IMR-90 (cell line): Measurements from ENCODE around the gene NCDN. TPM values are rescaled to one million over a fixed set of nuclear protein-coding genes. Genes with fewer than 3 reads are reported as not detected.

Experiments used
- ATAC-seq: fragments of 200-7000 bp; cut with Tn5 transposase; 2 replicates; pipeline ENCODE4 v1.9.1; 2020; ENCODE audit warnings: low read depth, mild to moderate bottlenecking, moderate library complexity
- BruUV-seq: library from RNA; stranded (reverse); fragments of 400-500 nt; replicated peaks from 2 replicates; lab custom pipeline; 2021; lab: Mats Ljungman, UMichigan
- CTCF ChIA-PET: fragments of 300-600 bp; formaldehyde crosslinking; extraction: SDS; loops from one replicate; lab custom pipeline; 2021; ENCODE audit warnings: antibody characterized with exemption; lab: Yijun Ruan, JAX
- POLR2A ChIA-PET: fragments of 300-600 bp; sonication (Branson Sonifier 250); formaldehyde crosslinking; loops from one replicate; lab custom pipeline; 2022; ENCODE audit warnings: antibody characterized with exemption; ENCODE audit not compliant: unreplicated experiment; lab: Charles Lee
- DNase-seq: peaks from one replicate; pipeline ENCODE4 v3.0.0; 2013
- H2AFZ ChIP-seq: replicated peaks from 2 replicates; pipeline ENCODE3; 2013; ENCODE audit warnings: low read length, mild to moderate bottlenecking; ENCODE audit not compliant: poor library complexity
- H2AK5ac ChIP-seq: 2 replicates; pipeline ENCODE4 v1.6.1; 2013; ENCODE audit warnings: low read depth, low read length, inconsistent platforms
- H2AK9ac ChIP-seq: replicated peaks from 2 replicates; pipeline ENCODE3; 2013; ENCODE audit warnings: mild to moderate bottlenecking, low read depth, low read length, moderate library complexity; ENCODE audit not compliant: poor library complexity
- H2BK120ac ChIP-seq: 2 replicates; pipeline ENCODE4 v1.6.1; 2013; ENCODE audit warnings: low read depth, low read length, inconsistent platforms
- H2BK15ac ChIP-seq: 3 replicates; pipeline ENCODE4 v1.6.1; 2013; ENCODE audit warnings: low read depth, low read length, inconsistent platforms
- H2BK20ac ChIP-seq: 2 replicates; pipeline ENCODE4 v1.6.1; 2013; ENCODE audit warnings: low read depth, mild to moderate bottlenecking, inconsistent platforms, low read length, moderate library complexity
- H2BK5ac ChIP-seq: 2 replicates; pipeline ENCODE4 v1.6.1; 2013; ENCODE audit warnings: mild to moderate bottlenecking, low read depth, low read length, inconsistent platforms; ENCODE audit not compliant: poor library complexity, severe bottlenecking
- H3K14ac ChIP-seq: replicated peaks from 2 replicates; pipeline ENCODE4 v1.6.1; 2013; ENCODE audit warnings: low read depth, low read length, inconsistent platforms
- H3K18ac ChIP-seq: 2 replicates; pipeline ENCODE4 v1.6.1; 2013; ENCODE audit warnings: low read depth, low read length, control low read depth
- H3K23ac ChIP-seq: 2 replicates; pipeline ENCODE4 v1.6.1; 2013; ENCODE audit warnings: low read depth, low read length, inconsistent platforms
- H3K27ac ChIP-seq: 2 replicates; pipeline ENCODE4 v1.5.1; 2013; ENCODE audit warnings: mild to moderate bottlenecking, control low read depth, low read length; ENCODE audit not compliant: insufficient read depth
- H3K27me3 ChIP-seq: 2 replicates; pipeline ENCODE4 v1.6.1; 2013; ENCODE audit warnings: low read length; ENCODE audit not compliant: control insufficient read depth, insufficient read depth
- H3K36me3 ChIP-seq: 2 replicates; pipeline ENCODE4 v1.6.1; 2013; ENCODE audit warnings: low read length, mixed read lengths; ENCODE audit not compliant: control insufficient read depth, insufficient read depth
- H3K4ac ChIP-seq: 2 replicates; pipeline ENCODE4 v1.6.1; 2013; ENCODE audit warnings: low read depth, low read length, inconsistent platforms
- H3K4me1 ChIP-seq: 2 replicates; pipeline ENCODE4 v1.6.1; 2013; ENCODE audit warnings: low read length, mixed read lengths; ENCODE audit not compliant: control insufficient read depth, insufficient read depth
- H3K4me2 ChIP-seq: 2 replicates; pipeline ENCODE4 v1.6.1; 2013; ENCODE audit warnings: low read depth, mild to moderate bottlenecking, control low read depth, low read length, moderate library complexity
- H3K4me3 ChIP-seq: 2 replicates; pipeline ENCODE4 v1.5.1; 2013; ENCODE audit warnings: low read depth, mild to moderate bottlenecking, control low read depth, low read length, moderate library complexity; ENCODE audit not compliant: insufficient read depth
- H3K56ac ChIP-seq: 2 replicates; pipeline ENCODE4 v1.6.1; 2013; ENCODE audit warnings: low read length, inconsistent platforms; ENCODE audit not compliant: insufficient read depth; ENCODE audit errors: extremely low read depth
- H3K79me1 ChIP-seq, 2 experiments: 2 replicates each; pipeline ENCODE4 v1.6.1; 2013; ENCODE audit warnings: low read length in 2 of 2, inconsistent platforms in 1 of 2, low read depth in 1 of 2
- H3K9ac ChIP-seq: 2 replicates; pipeline ENCODE4 v1.6.1; 2013; ENCODE audit warnings: low read depth, low read length, control low read depth
- H3K9me1 ChIP-seq: 2 replicates; pipeline ENCODE4 v1.6.1; 2013; ENCODE audit warnings: low read length, inconsistent platforms; ENCODE audit not compliant: insufficient read depth
- H3K9me3 ChIP-seq: 2 replicates; pipeline ENCODE4 v1.6.1; 2013; ENCODE audit warnings: low read length; ENCODE audit not compliant: control insufficient read depth, insufficient read depth
- H4K20me1 ChIP-seq: 2 replicates; pipeline ENCODE4 v1.6.1; 2013; ENCODE audit warnings: low read length, inconsistent platforms; ENCODE audit not compliant: insufficient read depth
- H4K5ac ChIP-seq: 2 replicates; pipeline ENCODE4 v1.6.1; 2013; ENCODE audit warnings: mild to moderate bottlenecking, low read depth, low read length, control low read depth
- H4K8ac ChIP-seq, 2 experiments: 2 replicates each; pipeline ENCODE4 v1.6.1; 2013; ENCODE audit warnings: low read depth in 2 of 2, low read length in 2 of 2, control low read depth in 1 of 2, inconsistent platforms in 1 of 2
- H4K91ac ChIP-seq: 2 replicates; pipeline ENCODE4 v1.6.1; 2013; ENCODE audit warnings: low read depth, low read length, inconsistent platforms; ENCODE audit not compliant: insufficient read depth
- RCOR1 ChIP-seq: IDR thresholded peaks from 2 replicates; pipeline ENCODE4 v1.6.1; 2012; ENCODE audit warnings: mild to moderate bottlenecking, low read length, improper control_type of control experiment; ENCODE audit not compliant: insufficient replicate concordance
- WGBS, 2 experiments: methylation state at CpG; one replicate each; pipeline versions ENCODE4 v1.1.5 to v1.1.7; 2013; ENCODE audit warnings: missing lambda C conversion rate in 2 of 2; ENCODE audit not compliant: insufficient read length in 1 of 2; ENCODE audit errors: extremely low coverage in 2 of 2; 5-methylcytosine and 5-hydroxymethylcytosine counted together
- dilution Hi-C: fragments of 300-500 bp; cut with HindIII; formaldehyde crosslinking; loops from one replicate; pipeline ENCODE4 v1.14.3; 2018; ENCODE audit warnings: low sequenced_read_pairs; ENCODE audit not compliant: unreplicated experiment
- in situ Hi-C: fragments of 300-500 bp; cut with MboI; formaldehyde crosslinking; loops from 3 replicates; pipeline ENCODE4 v1.14.3; 2019; ENCODE audit warnings: low sequenced_read_pairs, inconsistent platforms, mixed read lengths
- intact Hi-C: fragments of 100-400 bp; cut with micrococcal nuclease; formaldehyde crosslinking; loops from 2 replicates; pipeline ENCODE4 v1.10.0; 2022
- polyA plus RNA-seq, 3 experiments: library from polyadenylated mRNA; depleted of rRNA; stranded (reverse); fragments of >200 nt; gene quantifications; 2 replicates each; pipeline ENCODE4 v1.2.3, GENCODE V29; 2012; ENCODE audit warnings: low replicate concordance in 1 of 3
- total RNA-seq: library from RNA; depleted of rRNA; stranded (reverse); fragments of >200 nt; gene quantifications from 2 replicates; pipeline ENCODE4 v1.2.3, GENCODE V29; 2012

Gene NCDN
- total and polyA plus RNA-seq, 2 of the 4 experiments (the other 2 are of a cell fraction): 10.0 to 38.8 TPM

GRCh38 chr1:35554266-35555211 is 3.1 kb upstream of the NCDN start:
- intact Hi-C loops: no loop called here
- Histone ChIP-seq H3K9me3 (no peaks in the 10 kb centered on the region), H2BK20ac (no peak overlapping the region), H2AK9ac (no peak overlapping the region), H3K4me2 (no peak overlapping the region), H4K20me1 (peaks cover 15% of the 10 kb centered on the region), H4K5ac (no peak overlapping the region), H4K8ac (no peak overlapping the region), H2AK5ac (no peak overlapping the region), H3K4ac (no peak overlapping the region), H3K18ac (no peak overlapping the region), H4K91ac (no peak overlapping the region), H2BK15ac (no peak overlapping the region), H3K36me3 (peaks cover 6% of the 10 kb centered on the region), H3K79me1 (peaks cover 9 to 63% of the 10 kb centered on the region in 2 experiments), H2AFZ (no peak overlapping the region), H3K4me1 (peaks cover 10% of the 10 kb centered on the region), H2BK120ac (no peak overlapping the region), H3K23ac (no peak overlapping the region), H3K4me3 (no peak overlapping the region), H3K27ac (no peak overlapping the region), H2BK5ac (no peak overlapping the region), H3K14ac (no peak overlapping the region), H3K9me1 (peaks cover 6% of the 10 kb centered on the region), H3K27me3 (no peaks in the 10 kb centered on the region), H3K9ac (no peak overlapping the region), H3K56ac (no peak overlapping the region)
- no peak for ATAC-seq
- CTCF ChIA-PET: interaction anchor here (1.5 kb wide), 1 partner anchor 10 kb away, joined by 3 read pairs; no protein-coding TSS in a partner anchor
- BruUV-seq: no TSS peak
- no peak for DNase-seq
- WGBS, 2 experiments: 90% methylated on average over 2 of the region's 7 CpGs; no CpG with 5 or more reads in 1 of the 2 experiments
- in situ Hi-C loops: no loop called here
- POLR2A ChIA-PET: no interaction called here
- TF ChIP-seq RCOR1: no peak
- dilution Hi-C loops: no loop called here
